ENCODE results near the gene AGPAT1.
A peak's percentile ranks its signal among the peaks of the same experiment; 100 is the strongest.

AGPAT1 gene

GRCh38 chr6:32176476-32177182, 745 bp upstream of the AGPAT1 start:
- H3K4me3 ChIP-seq (ENCODE audit: low read depth, low read length): peak overlapping the region; percentile 97
- TF ChIP-seq CTCF (IDR thresholded peaks at IDR 0.05; ENCODE audit: insufficient read depth, low read length, missing control alignments): no peak
- no peak for DNase-seq (ENCODE audit: low read depth, low spot score)
- POLR2A ChIA-PET: interaction anchor here (0.6 to 2.4 kb wide), 6 partner anchors 19 to 795 kb away, joined by 3 to 8 read pairs (median 6); partner anchors contain the start of genes ATF6B and FKBPL
- CTCF ChIA-PET: interaction anchor here (1.0 to 2.1 kb wide), 4 partner anchors 13 to 59 kb away, joined by 4 to 7 read pairs (median 6); partner anchors contain the start of genes GPSM3 and PBX2

DNA sequence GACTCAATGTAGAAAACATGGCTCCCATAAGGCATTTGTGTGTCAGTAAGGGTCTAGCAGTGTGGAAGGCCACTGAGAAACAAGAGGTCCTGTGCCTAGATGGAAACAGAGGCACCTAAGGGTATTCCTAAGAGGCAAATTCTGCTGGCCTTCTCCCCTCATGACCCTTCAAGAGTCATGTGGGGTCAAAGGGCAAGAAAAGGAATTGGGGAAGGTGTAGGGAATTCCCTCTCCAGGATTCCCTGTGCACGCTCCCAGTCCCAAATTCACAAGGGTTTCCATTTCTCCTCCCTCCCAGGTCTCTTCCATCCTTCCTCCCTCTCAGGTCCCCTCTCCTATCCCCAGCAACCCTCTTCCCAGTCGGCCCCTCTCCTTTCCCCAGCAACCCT, 568 bp downstream of the AGPAT1 start:
- ChIA-PET CTCF (no interaction called here), POLR2A (no interaction called here)
- DNase-seq (ENCODE audit: low read depth, low spot score): no peak
- TF ChIP-seq CTCF (IDR thresholded peaks at IDR 0.05; ENCODE audit: insufficient read depth, low read length, missing control alignments): no peak
- H3K4me3 ChIP-seq (ENCODE audit: low read depth, low read length): peak overlapping the region; percentile 97

DNA sequence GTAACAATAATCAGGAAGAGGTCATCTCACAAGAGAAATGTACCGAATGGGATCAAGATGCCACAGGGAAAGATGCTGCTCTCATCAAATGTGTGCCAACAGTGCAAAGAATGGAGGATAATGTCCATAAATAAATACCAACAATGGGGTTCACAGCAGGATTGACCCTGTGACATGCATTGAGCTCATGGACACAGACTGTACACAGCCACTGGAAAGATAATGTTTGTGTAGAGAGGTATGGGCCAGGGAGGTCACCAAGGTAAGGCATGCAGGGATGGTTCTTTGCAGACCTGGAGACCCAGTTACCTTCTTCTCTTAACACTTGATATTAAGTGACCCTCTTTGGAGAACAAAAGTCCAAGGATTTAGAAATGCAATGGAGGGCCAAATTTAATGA, 1.5 kb downstream of the AGPAT1 start:
- ChIA-PET CTCF (no interaction called here), POLR2A (no interaction called here)
- peak overlapping the region; percentile 97 for H3K4me3 ChIP-seq (ENCODE audit: low read depth, low read length)
- no peak for TF ChIP-seq CTCF (IDR thresholded peaks at IDR 0.05; ENCODE audit: insufficient read depth, low read length, missing control alignments)
- no peak for DNase-seq (ENCODE audit: low read depth, low spot score)

DNA sequence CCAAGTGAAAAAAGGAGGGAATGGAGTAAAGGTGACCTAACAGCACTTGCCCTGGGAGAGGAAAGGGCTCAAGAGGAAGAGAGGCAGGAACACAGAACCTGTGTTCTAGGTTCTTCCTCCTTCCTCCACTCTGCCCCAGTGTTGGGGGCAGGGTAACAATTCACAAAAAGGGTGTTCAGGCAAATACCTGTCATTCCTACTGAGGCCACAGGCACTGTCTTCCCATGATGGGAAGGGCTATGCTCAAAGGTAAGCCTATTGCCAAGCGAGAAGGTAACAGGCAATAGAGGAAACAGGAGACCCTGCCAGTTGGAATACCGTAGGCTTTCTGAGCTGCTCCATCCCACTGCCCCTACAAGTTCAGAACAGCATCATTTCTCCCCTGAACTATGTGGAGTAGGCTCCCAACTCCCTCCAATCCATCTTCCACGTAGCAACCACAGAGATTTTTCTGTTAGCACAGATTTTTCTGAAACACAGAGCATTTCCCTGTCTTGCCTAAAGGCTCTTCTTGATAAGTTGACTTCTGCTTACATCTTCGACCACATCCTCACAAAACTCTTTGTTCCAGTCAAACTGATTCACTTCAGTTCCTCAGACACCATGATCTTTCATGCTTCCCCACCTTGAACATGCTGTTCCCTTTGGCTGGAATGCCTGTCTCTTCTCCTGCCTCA, 2.7 kb downstream of the AGPAT1 start:
- no peak overlapping the region for H3K4me3 ChIP-seq (ENCODE audit: low read depth, low read length)
- no peak for TF ChIP-seq CTCF (IDR thresholded peaks at IDR 0.05; ENCODE audit: insufficient read depth, low read length, missing control alignments)
- POLR2A ChIA-PET: no interaction called here
- DNase-seq (ENCODE audit: low read depth, low spot score): no peak
- CTCF ChIA-PET: interaction anchor here (2.0 to 2.1 kb wide), 2 partner anchors 11 to 125 kb away, joined by 4 to 7 read pairs; no protein-coding TSS in a partner anchor

DNA sequence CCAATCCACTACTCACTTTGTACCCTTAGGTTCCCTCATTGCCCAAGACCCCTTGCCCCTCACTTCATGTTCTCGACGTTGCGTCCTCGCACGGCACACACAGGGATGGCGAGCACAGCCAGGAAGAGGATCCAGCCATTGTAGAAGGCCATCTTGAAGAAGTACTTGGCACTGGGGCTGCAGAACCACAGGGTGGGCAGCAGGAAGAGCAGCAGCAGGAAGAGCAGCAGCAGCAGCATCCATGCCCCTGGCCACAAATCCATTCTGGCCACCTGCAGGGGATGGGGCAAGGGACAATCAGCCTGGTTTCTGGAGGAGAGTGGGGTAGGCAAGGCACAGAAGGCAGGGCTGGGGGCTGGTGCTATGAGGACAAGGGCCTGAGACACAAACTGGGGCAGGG, 4.7 kb downstream of the AGPAT1 start:
- no peak for DNase-seq (ENCODE audit: low read depth, low spot score)
- H3K4me3 ChIP-seq (ENCODE audit: low read depth, low read length): no peak overlapping the region
- ChIA-PET POLR2A (interaction anchor here (0.6 kb wide), 1 partner anchor 25 kb away, joined by 3 read pairs; no protein-coding TSS in a partner anchor), CTCF (interaction anchor here (1.5 to 2.1 kb wide), 3 partner anchors 9 to 123 kb away, joined by 4 to 7 read pairs (median 4); no protein-coding TSS in a partner anchor)
- TF ChIP-seq CTCF (IDR thresholded peaks at IDR 0.05; ENCODE audit: insufficient read depth, low read length, missing control alignments): no peak

DNA sequence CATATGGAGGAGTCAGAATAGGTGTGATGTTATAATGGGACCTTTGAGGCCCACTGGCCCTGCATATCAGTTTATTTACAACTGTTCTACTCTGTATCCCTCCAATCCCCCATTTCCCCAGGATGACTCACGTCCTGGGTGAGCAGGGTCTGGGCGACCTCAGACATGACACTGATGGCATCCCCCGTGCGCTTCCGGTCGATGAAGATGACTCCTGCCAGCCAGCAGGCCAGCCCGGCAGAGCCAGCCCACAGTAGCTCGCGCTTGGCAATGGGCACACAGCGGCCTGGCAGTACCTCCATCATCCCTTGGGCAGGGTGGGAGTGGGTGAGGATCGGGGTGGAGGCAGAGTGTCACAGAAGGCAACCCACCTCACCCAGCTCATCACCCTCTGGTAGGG, 5.6 kb downstream of the AGPAT1 start:
- no peak overlapping the region for H3K4me3 ChIP-seq (ENCODE audit: low read depth, low read length)
- CTCF ChIA-PET: no interaction called here
- POLR2A ChIA-PET: no interaction called here
- TF ChIP-seq CTCF (IDR thresholded peaks at IDR 0.05; ENCODE audit: insufficient read depth, low read length, missing control alignments): no peak
- DNase-seq (ENCODE audit: low read depth, low spot score): no peak

Measured in AG04449 (cell line).